HG02763 (cell line): Measurements from ENCODE around the gene KNL1.
A peak's percentile ranks its signal among the peaks of the same experiment; 100 is the strongest.
"Not testable (repeated sequence)": the region's sequence is repeated elsewhere in the genome, so short reads cannot be mapped to it uniquely, and the experiment has no call there.

Source experiments
- ATAC-seq: cut with Tn5 transposase; IDR thresholded peaks from one replicate; pipeline ENCODE4 v1.9.1; 2021; ENCODE audit warnings: mild to moderate bottlenecking, moderate library complexity; ENCODE audit not compliant: unreplicated experiment

KNL1 gene

DNA sequence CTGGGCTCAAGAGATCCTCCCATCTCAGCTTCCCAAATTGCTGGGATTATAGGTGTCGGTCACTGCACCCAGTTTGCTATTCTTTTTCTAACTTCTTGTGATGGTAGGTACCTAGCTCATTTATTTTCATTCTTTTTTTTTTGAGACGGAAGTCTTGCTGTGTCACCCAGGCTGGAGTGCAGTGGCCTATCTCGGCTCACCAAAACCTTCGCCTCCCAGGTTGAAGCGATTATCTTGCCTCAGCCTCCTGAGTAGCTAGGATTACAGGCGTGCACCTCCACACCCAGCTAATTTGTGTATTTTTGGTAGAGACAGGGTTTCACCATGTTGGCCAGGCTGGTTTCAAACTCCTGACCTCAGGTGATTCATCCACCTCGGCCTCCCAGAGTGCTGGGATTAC is 70.9 kb downstream of the KNL1 start:
- no peak for ATAC-seq

DNA sequence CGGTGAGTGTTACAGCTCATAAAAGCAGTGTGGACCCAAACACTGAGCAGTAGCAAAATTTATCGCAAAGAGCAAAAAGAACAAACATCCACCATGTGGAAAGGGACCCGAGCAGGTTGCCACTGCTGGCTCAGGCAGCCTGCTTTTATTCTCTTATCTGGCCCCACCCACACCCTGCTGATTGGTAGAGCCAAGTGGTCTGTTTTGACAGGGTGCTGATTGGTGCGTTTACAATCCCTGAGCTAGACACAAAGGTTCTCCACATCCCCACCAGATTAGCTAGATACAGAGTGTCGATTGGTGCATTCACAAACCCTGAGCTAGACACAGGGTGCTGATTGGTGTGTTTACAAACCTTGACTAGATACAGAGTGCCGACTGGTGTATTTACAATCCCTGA is 82.2 kb downstream of the KNL1 start:
- ATAC-seq = not testable (repeated sequence)

DNA sequence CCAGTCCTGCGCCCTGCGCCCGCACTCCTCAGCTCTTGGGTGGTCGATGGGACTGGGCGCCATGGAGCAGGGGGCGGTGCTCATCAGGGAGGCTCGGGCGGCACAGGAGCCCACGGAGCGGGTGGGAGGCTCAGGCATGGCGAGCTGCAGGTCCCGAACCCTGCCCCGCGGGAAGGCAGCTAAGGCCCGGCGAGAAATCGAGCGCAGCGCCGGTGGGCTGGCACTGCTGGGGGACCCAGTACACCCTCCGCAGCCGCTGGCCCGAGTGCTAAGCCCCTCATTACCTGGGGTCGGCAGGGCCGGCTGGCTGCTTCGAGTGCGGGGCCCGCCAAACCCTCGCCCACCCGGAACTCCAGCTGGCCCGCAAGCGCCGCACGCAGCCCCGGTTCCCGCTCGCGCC is 82.9 kb downstream of the KNL1 start:
- not testable (repeated sequence) for ATAC-seq

DNA sequence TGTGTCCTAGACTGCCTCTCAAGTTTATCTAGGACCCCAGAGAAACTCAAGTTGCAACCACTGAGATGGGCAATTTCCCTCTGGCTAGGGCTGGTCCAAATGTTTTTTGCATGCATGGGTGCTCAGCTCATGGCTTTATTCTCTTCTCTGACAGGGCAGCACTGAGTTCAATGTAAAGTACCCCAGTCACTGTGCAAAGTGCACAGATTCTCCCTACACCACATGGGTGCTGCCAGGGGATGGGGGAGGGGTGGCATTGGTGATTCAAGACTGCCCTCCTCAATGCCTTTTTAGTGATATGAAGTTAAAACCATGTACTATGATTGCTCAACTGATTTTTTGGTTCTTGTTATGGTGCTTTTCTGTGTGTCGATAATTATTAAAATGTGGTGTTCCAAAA is 86.1 kb downstream of the KNL1 start:
- ATAC-seq = no peak

DNA sequence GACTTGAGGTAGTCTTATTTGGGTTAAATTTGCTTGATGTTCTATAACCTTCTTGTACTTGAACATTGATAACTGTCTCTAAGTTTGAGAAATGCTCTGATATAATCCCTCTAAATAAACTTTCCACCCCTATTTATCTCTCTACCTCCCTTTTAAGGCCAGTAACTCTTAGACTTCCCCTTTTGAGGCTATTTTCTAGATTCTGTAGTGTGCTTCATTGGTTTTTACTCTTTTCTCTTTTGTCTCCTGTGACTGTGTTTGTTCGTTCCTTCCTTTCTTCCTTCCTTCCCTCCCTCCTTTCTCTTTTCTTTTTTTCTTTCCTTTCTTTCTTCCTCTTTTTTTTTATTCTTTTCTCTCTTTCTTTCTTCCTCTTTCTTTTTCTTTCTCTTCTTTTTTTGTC is 86.9 kb downstream of the KNL1 start:
- not testable (repeated sequence) for ATAC-seq

DNA sequence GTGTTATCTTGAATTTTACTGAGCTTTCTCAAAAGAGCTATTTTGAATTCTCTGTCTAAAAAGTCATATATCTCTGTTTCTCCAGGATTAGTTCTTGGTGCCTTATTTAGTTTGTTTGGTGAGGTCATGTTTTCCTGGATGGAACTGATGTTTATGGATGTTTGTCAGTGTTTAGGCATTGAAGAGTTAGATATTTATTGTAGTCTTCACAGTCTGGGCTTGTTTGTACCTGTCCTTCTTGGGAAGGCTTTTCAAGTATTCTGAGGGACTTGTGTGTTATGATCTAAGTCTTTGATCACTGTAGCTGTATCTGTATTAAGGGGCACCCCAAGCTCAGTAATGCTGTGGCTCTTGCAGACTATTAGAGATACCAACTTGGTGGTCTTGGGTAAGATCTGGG is 90.3 kb downstream of the KNL1 start:
- no peak for ATAC-seq

DNA sequence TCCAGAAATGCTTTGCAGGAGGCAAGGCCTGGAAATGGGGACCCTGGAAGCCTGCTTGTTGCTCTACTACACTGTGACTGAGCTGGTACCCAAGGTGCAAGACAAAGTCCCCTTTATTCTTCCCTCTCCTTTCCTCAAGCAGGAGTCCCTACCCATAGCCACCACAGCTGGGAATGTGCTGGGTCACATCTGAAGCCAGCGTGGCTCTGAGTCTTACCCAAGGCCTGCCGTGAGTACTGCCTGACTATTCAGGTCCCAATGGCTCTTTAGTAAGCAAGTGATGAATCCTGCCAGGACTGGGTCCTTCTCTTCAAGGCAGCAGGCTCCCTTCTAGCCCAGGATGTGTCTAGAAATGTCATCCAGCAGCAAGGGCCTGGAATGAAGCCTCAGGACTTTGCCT is 91.3 kb downstream of the KNL1 start:
- no peak for ATAC-seq

DNA sequence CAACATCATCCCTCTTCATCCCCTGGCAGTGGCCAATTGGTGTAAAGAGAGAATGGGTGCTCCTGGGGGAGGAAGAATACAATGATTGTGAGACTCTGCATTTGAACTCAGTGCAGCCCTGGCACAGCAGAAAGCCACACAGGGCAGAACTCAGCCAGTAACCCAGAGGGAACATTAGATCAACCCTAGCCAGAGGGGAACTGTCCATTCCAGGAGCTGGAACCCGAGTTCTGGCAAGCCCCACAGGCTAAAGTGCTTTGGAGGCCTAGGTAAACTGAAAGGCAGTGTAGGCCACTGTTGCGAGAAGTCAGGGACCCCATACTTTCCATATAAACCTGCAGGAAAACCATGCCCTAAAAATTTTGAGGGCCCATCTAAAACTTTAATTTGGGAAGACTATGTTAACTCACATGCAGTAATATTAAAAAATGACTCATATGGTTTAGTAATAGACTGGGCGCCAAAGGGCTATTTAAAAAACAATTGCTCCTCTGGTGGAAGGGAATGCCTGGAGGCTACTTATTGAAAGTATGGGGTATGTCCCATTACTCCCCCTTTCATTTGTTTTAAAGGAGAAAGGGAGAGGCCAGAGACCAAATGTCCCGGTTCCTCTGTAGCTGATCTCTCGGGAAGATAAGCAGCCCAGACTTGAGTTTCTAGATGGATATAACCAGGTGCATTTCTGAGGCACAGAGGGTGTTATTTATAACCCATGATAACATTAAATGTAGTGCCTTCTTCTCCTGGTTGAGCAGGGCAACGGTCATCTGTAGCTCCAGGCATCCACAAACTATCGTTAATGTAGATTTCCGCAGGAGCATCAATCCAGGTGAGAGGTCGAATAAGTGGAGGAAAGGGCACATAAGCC is 95.1 kb downstream of the KNL1 start:
- ATAC-seq = no peak

DNA sequence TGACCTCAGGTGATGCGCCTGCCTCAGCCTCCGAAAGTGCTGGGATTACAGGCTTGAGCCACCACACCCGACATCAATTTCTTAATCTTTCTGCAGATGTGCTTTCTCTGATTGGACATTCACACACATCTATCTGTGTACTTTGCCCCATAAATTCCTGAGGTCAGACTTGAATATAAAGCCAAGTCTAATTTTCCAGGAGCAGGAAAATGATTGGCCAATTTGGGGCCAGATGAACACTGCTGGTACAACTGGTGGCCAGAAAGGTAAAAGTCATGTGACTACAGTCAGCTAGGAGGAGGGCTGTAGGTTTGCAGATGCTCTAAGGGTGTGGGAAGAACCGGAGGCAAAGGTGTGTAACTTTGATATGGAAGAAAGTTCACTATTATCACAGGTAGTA is 97.7 kb downstream of the KNL1 start:
- ATAC-seq = no peak

DNA sequence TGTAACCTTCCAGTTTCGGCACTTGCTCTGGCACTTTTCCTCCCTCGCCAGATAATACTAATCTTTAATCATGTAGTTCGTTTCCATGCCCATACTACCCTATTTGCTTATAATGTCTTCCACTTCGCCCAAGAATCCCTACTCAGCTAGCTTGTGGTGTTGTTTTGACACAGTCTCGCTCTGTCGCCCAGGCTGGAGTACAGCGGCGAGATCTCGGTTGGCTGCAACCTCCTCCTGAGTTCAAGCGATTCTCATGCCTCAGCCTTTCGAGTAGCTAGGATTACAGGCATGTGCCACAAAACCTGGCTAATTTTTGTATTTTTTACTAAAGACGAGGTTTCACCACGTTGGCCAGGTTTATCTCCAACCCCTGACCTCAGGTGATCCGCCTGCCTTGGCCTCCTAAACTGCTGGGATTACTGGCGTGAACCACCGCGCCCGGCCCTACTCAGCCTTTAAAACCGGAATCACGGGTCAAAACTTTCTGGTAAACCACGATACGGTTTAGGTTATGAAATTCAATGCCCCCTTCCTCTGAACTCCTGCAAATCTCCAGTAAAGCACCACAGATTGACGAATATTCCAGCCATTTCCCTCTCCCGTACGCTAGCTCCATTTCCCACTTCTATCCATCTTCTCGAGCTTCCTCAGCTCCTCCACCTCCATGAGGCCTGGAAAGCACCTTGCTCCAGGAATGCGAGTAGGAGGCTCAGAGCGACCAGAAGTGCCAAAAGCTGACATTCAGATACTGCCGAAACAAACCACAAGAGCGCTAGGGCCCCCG is 100.0 kb downstream of the KNL1 start:
- ATAC-seq = no peak

DNA sequence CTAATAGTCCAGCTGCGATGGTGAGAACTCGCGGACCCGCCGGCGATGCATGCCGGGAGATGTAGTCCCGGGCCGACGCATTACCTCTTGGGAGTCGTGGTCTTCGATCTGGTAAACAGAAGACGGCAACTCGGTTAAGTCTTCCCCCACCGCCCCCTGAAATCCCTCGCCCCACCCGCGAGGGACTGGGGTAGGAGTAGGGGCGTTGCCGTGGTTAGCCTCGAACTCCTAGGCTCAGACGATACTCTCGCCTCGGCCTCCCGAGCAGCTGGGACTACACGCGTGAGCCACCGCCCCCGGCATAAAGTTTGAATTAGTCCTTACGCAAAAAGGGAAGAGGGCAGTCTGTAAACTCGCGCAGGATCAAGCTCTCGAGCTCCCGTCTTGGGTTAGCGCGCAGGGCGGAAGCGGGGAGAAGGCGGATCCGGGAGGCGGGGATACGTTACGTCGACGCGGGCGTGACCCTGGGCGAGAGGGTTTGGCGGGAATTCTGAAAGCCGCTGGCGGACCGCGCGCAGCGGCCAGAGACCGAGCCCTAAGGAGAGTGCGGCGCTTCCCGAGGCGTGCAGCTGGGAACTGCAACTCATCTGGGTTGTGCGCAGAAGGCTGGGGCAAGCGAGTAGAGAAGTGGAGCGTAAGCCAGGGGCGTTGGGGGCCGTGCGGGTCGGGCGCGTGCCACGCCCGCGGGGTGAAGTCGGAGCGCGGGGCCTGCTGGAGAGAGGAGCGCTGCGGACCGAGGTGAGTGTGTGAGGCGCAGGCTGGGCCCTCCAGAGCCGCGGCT is 100.8 kb downstream of the KNL1 start, which contains the start of gene RAD51:
TSS of gene RAD51 (plus strand) at position 487 of the 781 bp plus-strand sequence. CDS start 3,585 bp downstream, outside the sequence.
- peak; percentile 85 for ATAC-seq

DNA sequence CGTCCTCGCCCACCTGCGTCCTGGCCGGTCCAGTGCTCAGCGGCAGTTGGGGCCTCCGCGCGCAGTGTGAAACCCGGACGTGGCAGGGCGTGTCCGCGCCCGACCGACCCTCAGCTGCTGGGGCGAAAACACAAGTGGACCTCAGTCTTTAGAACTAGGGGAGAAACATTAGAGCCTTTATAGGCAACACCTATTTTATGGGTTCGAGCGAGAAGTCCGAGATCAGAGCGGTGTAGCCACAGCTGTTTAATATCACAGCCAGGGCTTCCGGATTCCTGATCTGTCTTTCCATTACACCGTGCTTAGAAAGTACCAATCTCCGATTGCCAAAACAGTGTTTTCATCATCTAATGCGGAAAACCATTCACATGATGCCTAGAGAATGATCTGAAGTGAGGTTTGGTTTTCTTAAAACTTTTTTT is 101.4 kb downstream of the KNL1 start:
- peak; percentile 20 for ATAC-seq

DNA sequence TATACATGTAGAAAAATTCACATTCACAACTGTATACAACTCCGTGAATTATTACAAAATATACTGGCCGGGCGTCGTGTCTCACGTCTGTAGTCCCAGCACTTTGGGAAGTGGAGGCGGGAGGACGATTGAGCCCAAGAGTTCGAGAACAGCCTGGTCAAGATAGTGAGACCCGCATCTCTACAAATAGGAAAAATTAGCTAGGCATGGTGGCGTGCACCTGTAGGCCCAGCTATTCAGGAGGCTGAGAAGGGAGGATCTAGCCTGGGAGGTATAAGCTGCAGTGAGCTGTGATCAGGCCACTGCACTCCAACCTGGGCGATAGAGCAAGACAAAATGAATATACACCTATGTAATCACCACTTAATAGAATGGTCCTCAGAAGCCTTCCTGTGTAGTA is 102.2 kb downstream of the KNL1 start:
- ATAC-seq = no peak

DNA sequence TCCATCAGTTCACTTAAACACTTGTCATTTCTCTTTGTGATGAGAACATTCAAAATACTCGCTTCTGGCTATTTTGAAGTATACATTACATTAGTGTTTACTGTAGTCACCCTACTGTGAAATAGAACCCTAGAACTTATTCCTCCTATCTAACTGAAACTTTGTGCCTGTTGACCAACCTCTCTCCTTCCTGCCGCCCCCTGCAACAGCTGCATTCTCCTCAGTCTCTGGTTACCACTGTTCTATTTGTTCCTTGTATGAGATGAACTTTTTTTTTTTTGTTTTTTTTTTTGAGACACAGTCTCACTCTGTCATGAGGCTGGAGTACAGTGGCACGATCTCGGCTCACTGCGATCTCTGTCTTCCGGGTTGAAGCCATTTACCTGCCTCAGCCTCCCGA is 103.9 kb downstream of the KNL1 start:
- ATAC-seq = no peak

DNA sequence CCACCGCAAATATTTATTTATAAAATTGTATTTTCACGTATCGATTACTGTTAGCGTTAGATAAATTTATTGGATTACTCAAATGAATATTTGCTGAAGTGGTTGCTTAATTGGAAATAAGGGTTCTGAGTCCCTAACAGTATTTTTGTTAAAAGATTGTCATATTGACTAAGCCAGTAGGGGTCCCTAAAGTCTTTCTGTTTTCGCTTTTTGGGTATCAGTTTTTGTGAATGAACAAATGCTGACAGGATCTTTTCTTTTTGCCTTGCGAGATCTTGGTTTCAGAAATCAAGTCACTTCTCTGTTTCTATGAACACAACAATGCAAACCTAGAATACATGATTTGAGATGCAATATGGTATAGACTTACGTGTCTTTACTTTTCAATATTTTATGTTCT is 108.0 kb downstream of the KNL1 start:
- no peak for ATAC-seq

DNA sequence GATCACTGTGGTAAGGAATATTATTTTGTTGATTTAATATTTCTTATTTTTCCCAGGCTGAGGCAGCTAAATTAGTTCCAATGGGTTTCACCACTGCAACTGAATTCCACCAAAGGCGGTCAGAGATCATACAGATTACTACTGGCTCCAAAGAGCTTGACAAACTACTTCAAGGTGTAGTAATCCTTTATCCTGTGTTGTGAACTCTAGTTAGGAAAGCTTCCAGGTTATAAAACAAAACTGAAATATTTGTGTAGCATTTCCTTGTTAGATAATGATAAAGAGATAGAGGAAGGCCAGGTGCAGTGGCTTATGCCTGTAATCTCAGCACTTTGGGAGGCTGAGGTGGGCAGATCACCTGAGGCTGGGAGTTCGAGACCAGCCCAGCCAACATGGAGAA is 112.1 kb downstream of the KNL1 start:
- no peak for ATAC-seq
